DOHH2 (cell line): ENCODE measurements around the gene NUP42.

ENCODE experiments used
- H3F3A ChIP-seq: fragments of 200-600 bp; sonication (generic), shearing (Covaris generic); 2 replicates; pipeline ENCODE4 v1.6.0; 2016; ENCODE audit warnings: antibody characterized with exemption, mild to moderate bottlenecking; ENCODE audit not compliant: control insufficient read depth, insufficient read depth
- H3K27ac ChIP-seq: fragments of 200-600 bp; sonication (generic); 2 replicates; pipeline ENCODE4 v1.5.1; 2014; ENCODE audit warnings: low read depth, mild to moderate bottlenecking, low read length, moderate library complexity
- H3K27me3 ChIP-seq: fragments of 200-600 bp; sonication (generic); 2 replicates; pipeline ENCODE4 v1.6.1; 2014; ENCODE audit warnings: mild to moderate bottlenecking, low read length, mixed read lengths; ENCODE audit not compliant: control insufficient read depth
- H3K36me3 ChIP-seq: fragments of 200-600 bp; sonication (generic); 2 replicates; pipeline ENCODE4 v1.6.1; 2014; ENCODE audit warnings: mild to moderate bottlenecking, low read length, moderate library complexity, mixed read lengths; ENCODE audit not compliant: control insufficient read depth
- H3K4me1 ChIP-seq: fragments of 200-600 bp; sonication (generic); 2 replicates; pipeline ENCODE4 v1.6.1; 2014; ENCODE audit warnings: mild to moderate bottlenecking, low read length, mixed read lengths; ENCODE audit not compliant: control insufficient read depth
- H3K4me2 ChIP-seq: fragments of 200-600 bp; sonication (generic); 2 replicates; pipeline ENCODE4 v1.6.0; 2014; ENCODE audit warnings: mild to moderate bottlenecking, low read length, moderate library complexity
- H3K4me3 ChIP-seq: fragments of 200-600 bp; sonication (generic); 2 replicates; pipeline ENCODE4 v1.5.1; 2014; ENCODE audit warnings: mild to moderate bottlenecking, low read length, mixed read lengths
- H3K79me2 ChIP-seq: fragments of 200-600 bp; sonication (generic); 2 replicates; pipeline ENCODE4 v1.6.1; 2014; ENCODE audit warnings: mild to moderate bottlenecking, low read length, mixed read lengths; ENCODE audit not compliant: control insufficient read depth
- H3K9me2 ChIP-seq: fragments of 200-600 bp; sonication (generic); replicated peaks from 2 replicates; pipeline ENCODE4 v1.6.1; 2014; ENCODE audit warnings: mild to moderate bottlenecking, low read length, mixed read lengths; ENCODE audit not compliant: control insufficient read depth
- H3K9me3 ChIP-seq: fragments of 200-600 bp; sonication (generic); 2 replicates; pipeline ENCODE4 v1.6.1; 2014; ENCODE audit warnings: antibody characterized with exemption, low read length, mixed read lengths; ENCODE audit not compliant: control insufficient read depth, insufficient read depth
- H4K20me1 ChIP-seq: fragments of 200-600 bp; sonication (generic); 2 replicates; pipeline ENCODE4 v1.6.0; 2014; ENCODE audit warnings: low read depth, mild to moderate bottlenecking, antibody characterized with exemption, low read length, moderate library complexity; ENCODE audit not compliant: control insufficient read depth, insufficient read depth
- CTCF ChIP-seq: fragments of 200-600 bp; sonication (generic); IDR thresholded peaks from one replicate; pipeline ENCODE4 v1.5.1; 2014; ENCODE audit warnings: antibody characterized with exemption, mild to moderate bottlenecking, low read depth, low read length; ENCODE audit not compliant: poor library complexity, severe bottlenecking
- EZH2phosphoT487 ChIP-seq: fragments of 200-600 bp; sonication (generic); IDR thresholded peaks from 2 replicates; pipeline ENCODE4 v1.6.1; 2017; ENCODE audit warnings: borderline replicate concordance, mild to moderate bottlenecking, antibody characterized with exemption, low read length, moderate library complexity, mixed read lengths

Gene NUP42

DNA sequence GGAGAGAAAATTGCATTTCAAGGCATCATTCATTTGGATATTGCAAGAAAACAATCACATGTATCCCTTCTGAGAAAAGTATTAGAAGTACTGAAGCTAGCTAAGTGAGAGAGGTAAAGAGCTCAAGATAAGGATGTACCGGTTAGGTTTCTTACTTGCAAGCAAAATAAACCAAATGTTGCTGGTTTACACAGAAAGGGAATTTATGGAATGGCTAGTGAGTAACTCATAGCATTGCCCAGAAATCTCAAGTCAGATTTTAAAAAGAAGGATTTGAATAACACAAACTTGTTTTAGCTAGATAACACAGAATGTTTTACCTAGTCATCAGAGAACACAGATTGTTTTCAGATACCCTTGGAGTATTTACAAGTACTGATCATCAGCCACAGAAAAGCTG, 45.6 kb upstream of the NUP42 start:
- TF ChIP-seq CTCF (no peak), EZH2phosphoT487 (no peak)

DNA sequence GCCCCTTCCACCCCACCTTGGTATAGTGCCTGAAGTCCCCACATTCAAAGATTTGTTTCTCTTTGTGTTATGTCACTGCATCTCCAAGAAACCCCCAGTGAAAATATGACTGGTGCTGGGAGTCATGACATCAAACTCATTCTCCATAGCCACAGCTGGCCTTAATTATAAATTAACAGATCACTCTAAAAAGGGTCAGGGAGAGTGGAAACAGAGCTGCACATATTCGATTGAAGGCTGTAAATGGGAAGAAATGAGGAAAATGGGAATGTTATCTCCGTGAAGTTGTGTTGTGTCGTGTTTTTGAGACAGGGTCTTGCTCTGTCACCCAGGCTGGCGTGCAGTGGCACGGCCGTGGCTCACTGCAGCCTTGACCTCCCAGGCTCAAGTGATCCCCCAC, 24.2 kb upstream of the NUP42 start:
- Histone ChIP-seq H3F3A (no peaks in the 10 kb centered on the region), H3K4me2 (no peak overlapping the region), H4K20me1 (no peaks in the 10 kb centered on the region)

More for the DNA sequence above, 45.6 kb upstream of the NUP42 start:
- Histone ChIP-seq H3K9me2 (no peaks in the 10 kb centered on the region), H3K4me1 (no peaks in the 10 kb centered on the region), H3K27me3 (no peaks in the 10 kb centered on the region), H3K4me2 (no peak overlapping the region), H3K79me2 (no peaks in the 10 kb centered on the region), H3K27ac (no peak overlapping the region), H3K4me3 (no peak overlapping the region), H4K20me1 (no peaks in the 10 kb centered on the region), H3K36me3 (no peaks in the 10 kb centered on the region), H3K9me3 (no peaks in the 10 kb centered on the region), H3F3A (peaks cover 2% of the 10 kb centered on the region; the same call in 1 of the 2 replicates)

GRCh38 chr7:23158546-23158945, 23.3 kb upstream of the NUP42 start:
- Histone ChIP-seq H3K4me1 (no peaks in the 10 kb centered on the region), H3K27me3 (no peaks in the 10 kb centered on the region), H3F3A (no peaks in the 10 kb centered on the region), H4K20me1 (no peaks in the 10 kb centered on the region), H3K79me2 (no peaks in the 10 kb centered on the region), H3K9me2 (no peaks in the 10 kb centered on the region), H3K36me3 (no peaks in the 10 kb centered on the region), H3K4me2 (no peak overlapping the region), H3K4me3 (no peak overlapping the region), H3K9me3 (no peaks in the 10 kb centered on the region), H3K27ac (no peak overlapping the region)
- TF ChIP-seq EZH2phosphoT487 (no peak), CTCF (no peak)

More for the DNA sequence above, 24.2 kb upstream of the NUP42 start:
- Histone ChIP-seq H3K4me3 (no peak overlapping the region), H3K9me3 (no peaks in the 10 kb centered on the region), H3K36me3 (no peaks in the 10 kb centered on the region), H3K27ac (no peak overlapping the region), H3K27me3 (no peaks in the 10 kb centered on the region), H3K4me1 (no peaks in the 10 kb centered on the region), H3K9me2 (no peaks in the 10 kb centered on the region), H3K79me2 (no peaks in the 10 kb centered on the region)
- TF ChIP-seq EZH2phosphoT487 (no peak), CTCF (no peak)

DNA sequence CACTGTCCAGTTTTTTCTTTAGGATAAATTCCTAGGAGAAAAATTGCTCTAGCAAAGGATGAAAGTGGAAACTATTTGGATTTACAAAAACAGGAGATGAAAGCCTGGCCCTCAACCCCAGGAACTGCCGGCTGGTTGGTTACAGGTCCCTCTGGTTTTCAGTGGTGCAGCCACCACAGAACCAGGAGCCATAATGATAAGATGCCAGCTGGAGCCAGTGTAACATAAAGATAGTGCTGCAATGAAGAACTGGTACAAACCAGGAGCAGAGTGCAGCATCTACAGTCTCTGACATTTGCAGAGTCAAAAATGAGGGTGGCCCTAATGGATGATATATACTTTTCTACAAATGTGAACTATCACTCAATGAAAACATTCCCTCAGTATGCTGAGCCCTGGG, 20.4 kb upstream of the NUP42 start:
- TF ChIP-seq CTCF, result no peak
- no peak for TF ChIP-seq EZH2phosphoT487
- H3K9me2 ChIP-seq, result no peaks in the 10 kb centered on the region
- no peaks in the 10 kb centered on the region for H3K27me3 ChIP-seq
- H3K79me2 ChIP-seq, result no peaks in the 10 kb centered on the region
- no peak overlapping the region for H3K27ac ChIP-seq
- no peaks in the 10 kb centered on the region for H3K36me3 ChIP-seq
- no peak overlapping the region for H3K4me3 ChIP-seq
- H3K9me3 ChIP-seq, result no peaks in the 10 kb centered on the region
- H3F3A ChIP-seq, result no peaks in the 10 kb centered on the region
- H3K4me2 ChIP-seq, result no peak overlapping the region
- H4K20me1 ChIP-seq, result no peaks in the 10 kb centered on the region
- H3K4me1 ChIP-seq, result no peaks in the 10 kb centered on the region
